AG04449 (cell line): Measurements from ENCODE around the gene PALLD.

Experiments
- CTCF ChIA-PET: fragments of 350-600 bp; formaldehyde crosslinking; extraction: SDS; loops from one replicate; lab custom pipeline; 2021; ENCODE audit warnings: antibody characterized with exemption; lab: Yijun Ruan, JAX
- POLR2A ChIA-PET: fragments of 400-600, 350-600 bp; formaldehyde crosslinking; extraction: SDS; loops from one replicate; lab custom pipeline; 2020; ENCODE audit warnings: antibody characterized with exemption, inconsistent platforms; lab: Yijun Ruan, JAX
- DNase-seq: peaks from one replicate; pipeline ENCODE4 v3.0.0-alpha.2; 2010; ENCODE audit warnings: low read depth, low spot score
- H3K4me3 ChIP-seq: 2 replicates; pipeline ENCODE4 v1.5.1; 2011; ENCODE audit warnings: low read depth, mild to moderate bottlenecking, control low read depth, low read length
- TF ChIP-seq, protein P1 (sequence below): IDR thresholded peaks from one replicate; pipeline ENCODE4 v1.5.1; 2011; ENCODE audit warnings: mild to moderate bottlenecking, moderate library complexity, low read length, control low read depth, inconsistent platforms; ENCODE audit not compliant: insufficient read depth; ENCODE audit errors: missing control alignments

The PALLD gene

DNA sequence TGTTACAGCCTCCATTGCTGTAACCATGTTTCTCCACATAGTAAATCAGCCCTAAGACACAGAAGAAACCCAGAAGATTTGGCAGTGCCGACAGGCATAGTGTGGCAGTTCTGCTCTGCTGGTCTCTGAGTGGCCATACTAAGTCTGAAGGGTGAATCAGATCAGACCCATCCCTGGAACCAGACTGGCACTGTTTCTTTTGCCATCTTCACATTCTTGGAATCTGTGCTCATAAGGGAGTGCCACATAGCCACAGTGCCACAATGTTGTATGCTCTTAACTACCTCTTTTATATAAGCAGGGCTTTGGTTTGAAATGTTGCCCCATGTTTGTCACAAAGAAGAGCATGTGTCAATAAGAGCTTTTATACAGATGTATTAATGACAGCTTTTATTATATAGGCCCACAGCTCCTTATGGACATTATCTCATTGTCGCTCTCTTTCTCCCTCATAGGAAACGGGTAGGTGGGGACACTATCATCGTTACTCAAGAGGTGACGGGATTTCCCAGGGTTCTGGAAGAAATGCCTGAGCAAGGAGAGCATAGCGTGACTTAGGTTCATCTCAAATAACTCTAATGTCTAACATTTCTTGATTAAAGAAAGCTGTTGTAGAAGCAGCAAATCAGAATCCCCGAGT lies 385.0 kb downstream of the PALLD start:
- DNase-seq: no peak
- no peak overlapping the region for H3K4me3 ChIP-seq
- ChIA-PET POLR2A (no interaction called here), CTCF (no interaction called here)
- TF ChIP-seq, protein P1, sequence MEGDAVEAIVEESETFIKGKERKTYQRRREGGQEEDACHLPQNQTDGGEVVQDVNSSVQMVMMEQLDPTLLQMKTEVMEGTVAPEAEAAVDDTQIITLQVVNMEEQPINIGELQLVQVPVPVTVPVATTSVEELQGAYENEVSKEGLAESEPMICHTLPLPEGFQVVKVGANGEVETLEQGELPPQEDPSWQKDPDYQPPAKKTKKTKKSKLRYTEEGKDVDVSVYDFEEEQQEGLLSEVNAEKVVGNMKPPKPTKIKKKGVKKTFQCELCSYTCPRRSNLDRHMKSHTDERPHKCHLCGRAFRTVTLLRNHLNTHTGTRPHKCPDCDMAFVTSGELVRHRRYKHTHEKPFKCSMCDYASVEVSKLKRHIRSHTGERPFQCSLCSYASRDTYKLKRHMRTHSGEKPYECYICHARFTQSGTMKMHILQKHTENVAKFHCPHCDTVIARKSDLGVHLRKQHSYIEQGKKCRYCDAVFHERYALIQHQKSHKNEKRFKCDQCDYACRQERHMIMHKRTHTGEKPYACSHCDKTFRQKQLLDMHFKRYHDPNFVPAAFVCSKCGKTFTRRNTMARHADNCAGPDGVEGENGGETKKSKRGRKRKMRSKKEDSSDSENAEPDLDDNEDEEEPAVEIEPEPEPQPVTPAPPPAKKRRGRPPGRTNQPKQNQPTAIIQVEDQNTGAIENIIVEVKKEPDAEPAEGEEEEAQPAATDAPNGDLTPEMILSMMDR: no peak

DNA sequence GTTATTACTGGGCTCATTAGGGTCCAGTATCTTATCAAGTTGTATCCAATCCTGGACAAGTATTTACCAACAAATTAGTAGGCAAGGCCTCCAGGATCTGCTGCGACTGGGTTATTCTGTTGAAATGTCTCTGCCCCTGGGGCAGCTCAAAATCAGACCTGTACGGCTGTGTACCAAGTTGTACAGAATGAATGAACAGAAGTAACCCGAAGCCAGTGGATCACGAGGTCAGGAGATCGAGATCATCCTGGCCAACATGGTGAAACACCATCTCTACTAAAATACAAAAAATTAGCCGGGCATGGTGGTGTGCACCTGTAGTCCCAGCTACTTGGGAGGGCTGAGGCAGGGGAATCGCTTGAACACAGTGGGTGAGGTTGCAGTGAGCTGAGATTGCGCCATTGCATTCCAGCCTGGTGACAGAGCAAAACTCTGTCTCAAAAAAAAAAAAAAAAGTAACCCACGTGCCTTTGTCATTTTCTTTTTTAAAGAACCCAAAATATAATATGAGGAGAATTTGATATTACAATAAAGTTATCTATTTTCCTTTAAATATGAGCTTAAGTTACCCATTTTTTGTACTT lies 385.9 kb downstream of the PALLD start:
- ChIA-PET CTCF (interaction anchor here (0.9 kb wide), 1 partner anchor 39 kb away, joined by 3 read pairs; no protein-coding TSS in a partner anchor), POLR2A (interaction anchor here (0.6 kb wide), 1 partner anchor 150 kb away, joined by 3 read pairs; no protein-coding TSS in a partner anchor)
- no peak overlapping the region for H3K4me3 ChIP-seq
- DNase-seq: no peak
- TF ChIP-seq, protein P1: no peak

DNA sequence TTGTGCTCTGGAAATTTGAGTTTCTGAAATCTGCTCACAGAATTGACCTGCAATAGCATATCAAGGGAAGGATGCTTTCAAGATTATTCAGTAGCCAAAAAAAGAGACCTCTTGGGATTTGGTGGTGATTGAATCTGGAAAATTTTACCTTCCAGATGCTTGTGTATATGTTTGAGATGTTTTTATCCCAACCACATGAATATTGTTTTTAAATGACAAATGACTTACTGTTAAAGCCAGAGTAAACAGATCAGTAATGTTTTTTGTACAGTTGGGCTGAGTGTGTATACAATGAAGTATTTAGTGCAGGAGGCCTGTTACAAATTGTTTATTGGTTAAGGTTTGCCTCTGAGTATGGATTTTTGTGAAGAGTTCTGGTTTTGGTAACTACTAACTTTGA lies 386.7 kb downstream of the PALLD start:
- ChIA-PET CTCF (interaction anchor here (0.9 kb wide), 1 partner anchor 38 kb away, joined by 3 read pairs; no protein-coding TSS in a partner anchor), POLR2A (interaction anchor here (0.6 kb wide), 1 partner anchor 151 kb away, joined by 3 read pairs; no protein-coding TSS in a partner anchor)
- DNase-seq: no peak
- no peak overlapping the region for H3K4me3 ChIP-seq
- TF ChIP-seq, protein P1: no peak

DNA sequence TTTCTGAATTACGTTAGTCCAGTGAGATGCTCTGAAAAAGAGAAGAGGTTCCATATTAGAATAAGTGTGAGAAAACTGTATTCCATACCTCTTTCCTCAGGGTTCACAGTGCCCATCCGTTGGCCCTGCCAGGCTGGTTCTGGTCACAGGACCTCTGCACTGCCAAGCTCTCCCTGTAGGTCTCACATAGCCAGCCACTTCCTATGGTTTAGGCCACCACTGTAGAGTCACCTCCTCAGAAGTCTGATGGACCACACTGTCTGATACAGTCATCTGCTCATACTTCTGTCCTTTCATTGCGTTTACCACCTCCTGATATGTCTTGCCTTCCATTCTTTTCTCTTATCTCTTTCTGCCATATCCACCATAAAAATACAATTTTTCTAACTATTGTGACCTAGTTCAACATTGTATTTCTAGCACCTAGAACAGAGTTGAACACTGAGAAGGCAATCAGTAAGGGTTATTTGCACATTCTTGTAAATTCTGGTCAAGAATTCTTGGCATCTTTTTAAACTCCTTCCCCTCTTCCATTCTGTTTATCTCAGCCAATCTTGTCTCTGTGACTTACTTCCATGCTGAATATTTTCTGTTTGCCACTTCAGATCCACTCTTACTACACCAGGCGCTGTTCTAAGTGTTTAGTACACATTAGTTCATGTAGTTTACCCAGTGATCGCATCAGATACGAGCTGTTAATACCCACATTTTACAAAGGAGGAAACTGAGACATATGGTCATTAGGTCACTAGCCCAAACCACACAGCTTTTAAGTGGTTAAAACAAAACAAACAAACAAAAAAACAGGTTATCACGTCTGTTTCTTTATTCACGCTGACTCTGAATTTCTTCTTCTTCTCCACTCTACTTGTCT lies 387.6 kb downstream of the PALLD start:
- no peak for DNase-seq
- CTCF ChIA-PET: no interaction called here
- TF ChIP-seq, protein P1: no peak
- H3K4me3 ChIP-seq: no peak overlapping the region
- POLR2A ChIA-PET: no interaction called here

DNA sequence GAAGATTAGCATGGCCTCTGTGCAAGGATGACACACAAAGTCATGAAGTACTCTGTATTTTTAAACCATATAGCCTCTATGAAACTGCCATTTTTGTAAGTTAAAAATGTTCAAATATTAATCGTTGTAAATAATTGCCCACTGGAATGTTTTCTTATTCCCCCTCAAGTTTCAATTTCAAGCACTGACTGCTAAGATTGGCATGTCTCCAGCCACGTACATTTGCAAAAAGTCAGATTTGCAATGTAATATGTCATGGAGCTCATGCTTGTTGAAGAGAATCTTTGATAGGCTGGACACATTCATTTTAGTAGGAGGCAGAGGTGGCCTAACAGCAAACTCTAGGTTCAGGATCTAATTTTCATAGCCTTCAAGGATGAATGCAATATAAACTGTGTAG lies 388.5 kb downstream of the PALLD start:
- no peak for DNase-seq
- ChIA-PET POLR2A (no interaction called here), CTCF (interaction anchor here (0.9 to 1.4 kb wide), 3 partner anchors 14 to 175 kb away, joined by 3 read pairs; no protein-coding TSS in a partner anchor)
- no peak overlapping the region for H3K4me3 ChIP-seq
- TF ChIP-seq, protein P1: no peak

DNA sequence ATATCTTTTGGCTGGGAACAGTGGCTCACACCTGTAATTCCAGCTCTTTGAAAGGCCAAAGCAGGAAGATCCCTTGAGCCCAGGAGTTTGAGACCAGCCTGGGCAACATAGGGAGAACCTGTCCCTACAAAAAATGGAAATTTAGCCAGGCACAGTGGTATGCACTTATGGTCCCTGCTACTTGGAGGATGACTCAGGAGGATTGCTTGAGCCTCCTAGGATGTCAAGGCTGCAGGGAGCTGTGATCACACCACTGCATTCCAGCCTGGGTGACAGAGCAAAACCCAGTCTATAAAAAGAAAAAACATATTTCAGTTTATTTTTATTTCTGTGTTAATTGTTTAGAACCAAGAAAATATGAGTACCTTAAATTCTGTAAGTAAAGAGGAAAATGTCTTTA lies 389.5 kb downstream of the PALLD start:
- TF ChIP-seq, protein P1: no peak
- no peak overlapping the region for H3K4me3 ChIP-seq
- CTCF ChIA-PET: interaction anchor here (0.7 to 1.4 kb wide), 4 partner anchors 13 to 372 kb away, joined by 3 read pairs; no protein-coding TSS in a partner anchor
- POLR2A ChIA-PET: no interaction called here
- no peak for DNase-seq
